GM18502 (cell line): ENCODE measurements around the gene CNN1.
A peak's percentile ranks its signal among the peaks of the same experiment; 100 is the strongest.
"Not testable (repeated sequence)": the region's sequence is repeated elsewhere in the genome, so short reads cannot be mapped to it uniquely, and the experiment has no call there.

Experiments used
- ATAC-seq: cut with Tn5 transposase; IDR thresholded peaks from one replicate; pipeline ENCODE4 v1.9.1; 2021; ENCODE audit warnings: mild to moderate bottlenecking; ENCODE audit not compliant: unreplicated experiment, poor library complexity

Gene CNN1

DNA sequence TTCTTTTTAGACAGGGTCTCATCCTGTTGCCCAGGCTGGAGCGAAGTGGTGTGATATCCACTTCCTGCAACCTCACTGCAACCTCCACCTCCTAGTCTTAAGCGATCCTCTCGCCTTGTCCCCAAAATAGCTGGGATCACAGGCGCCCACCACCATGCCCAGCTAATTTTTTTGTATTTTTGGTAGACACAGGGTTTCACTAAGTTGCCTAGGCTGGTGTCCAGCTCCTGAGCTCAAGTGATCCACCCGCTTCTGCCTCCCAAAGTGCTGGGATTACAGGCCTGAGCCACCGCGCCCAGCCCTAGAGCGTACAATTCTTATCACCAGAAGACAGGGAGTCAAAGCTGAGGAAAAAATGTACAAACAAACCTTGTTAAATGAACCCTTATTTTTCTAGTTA, 24.9 kb downstream of the CNN1 start:
- ATAC-seq, result no peak

DNA sequence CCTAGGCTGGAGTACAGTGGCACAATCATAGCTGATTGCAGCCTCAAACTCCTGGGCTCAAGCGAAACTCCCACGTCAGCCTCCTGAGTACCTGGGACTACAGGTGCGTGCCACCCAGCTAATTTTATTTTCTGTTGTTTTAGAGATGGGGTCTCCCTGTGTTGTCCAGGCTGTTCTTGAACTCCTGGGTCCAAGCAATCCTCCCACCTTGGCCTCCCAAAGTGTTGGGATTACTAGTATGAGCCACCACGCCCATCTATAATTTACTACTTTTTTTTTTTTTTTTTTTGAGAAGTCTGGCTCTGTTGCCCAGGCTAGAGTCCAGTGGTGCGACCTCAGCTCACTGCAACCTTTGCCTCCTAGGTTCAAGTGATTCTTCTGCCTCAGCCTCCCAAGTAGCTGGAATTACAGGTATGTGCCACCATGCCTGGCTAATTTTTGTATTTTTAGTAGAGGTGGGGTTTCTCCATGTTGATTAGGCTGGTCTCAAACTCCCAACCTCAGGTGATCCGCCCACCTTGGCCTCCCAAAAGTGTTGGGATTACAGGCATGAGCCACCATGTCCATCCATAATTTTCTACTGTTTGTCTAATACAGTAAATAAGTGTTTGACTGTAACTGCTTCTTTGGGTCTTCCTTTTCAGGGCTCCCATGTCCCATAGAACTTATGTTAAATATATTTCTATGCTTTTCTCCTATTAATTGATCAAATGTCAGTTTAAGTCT, 25.6 kb downstream of the CNN1 start:
- not testable (repeated sequence) for ATAC-seq

DNA sequence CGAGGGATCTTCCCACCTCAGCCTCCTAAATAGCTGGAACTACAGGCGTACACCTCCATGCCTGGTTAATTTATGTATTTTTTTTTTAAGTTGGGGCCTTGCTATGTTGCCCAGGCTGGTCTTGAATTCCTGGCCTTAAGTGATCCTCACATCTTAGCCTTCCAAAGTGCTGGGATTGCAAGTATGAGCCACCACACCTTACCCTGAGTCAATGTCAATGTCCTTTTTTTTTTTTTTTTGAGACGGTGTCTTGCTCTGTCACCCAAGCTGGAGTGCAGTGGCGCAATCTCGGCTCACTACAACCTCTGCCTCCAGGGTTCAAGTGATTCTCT, 27.0 kb downstream of the CNN1 start:
- not testable (repeated sequence) for ATAC-seq

DNA sequence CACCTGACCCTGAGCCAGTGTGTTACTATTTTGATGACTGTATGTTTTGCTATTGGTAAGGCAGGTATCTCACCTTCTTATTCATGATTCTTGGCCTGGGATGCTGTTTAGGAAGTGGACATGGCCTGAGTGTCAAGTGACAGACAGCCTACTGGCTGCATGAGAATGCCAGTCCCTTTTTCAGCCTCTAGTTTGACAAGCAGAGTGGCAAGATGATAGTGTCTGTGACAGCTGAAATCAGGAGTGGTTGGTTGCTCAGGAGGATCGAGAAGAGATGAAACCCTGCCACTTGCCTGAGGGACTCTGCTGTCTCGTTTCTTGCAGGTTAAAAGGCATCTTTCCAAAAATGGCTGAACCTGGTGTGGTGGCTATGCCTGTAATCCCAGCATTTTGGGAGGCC, 27.5 kb downstream of the CNN1 start:
- ATAC-seq, result no peak

DNA sequence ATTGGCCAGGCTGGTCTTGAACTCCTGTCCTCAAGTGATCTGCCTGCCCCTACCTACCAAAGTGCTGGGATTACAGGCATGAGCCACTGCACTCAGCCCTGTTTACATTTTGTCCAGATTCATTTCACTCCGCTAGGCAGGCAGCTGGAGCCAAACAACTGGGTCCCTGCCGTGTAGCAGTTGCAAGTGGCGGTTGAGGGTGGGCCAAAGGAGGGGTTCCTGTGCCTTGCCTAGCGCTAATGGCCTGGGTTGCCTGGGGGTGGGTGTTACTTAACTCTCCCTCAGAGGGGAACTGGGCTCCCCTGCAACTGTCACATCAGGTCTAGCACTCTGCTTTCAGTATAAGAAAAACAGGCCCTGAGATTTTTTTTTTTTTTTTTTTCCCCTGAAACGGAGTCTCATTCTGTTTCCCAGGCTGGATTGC, 31.4 kb downstream of the CNN1 start:
- ATAC-seq, result no peak

DNA sequence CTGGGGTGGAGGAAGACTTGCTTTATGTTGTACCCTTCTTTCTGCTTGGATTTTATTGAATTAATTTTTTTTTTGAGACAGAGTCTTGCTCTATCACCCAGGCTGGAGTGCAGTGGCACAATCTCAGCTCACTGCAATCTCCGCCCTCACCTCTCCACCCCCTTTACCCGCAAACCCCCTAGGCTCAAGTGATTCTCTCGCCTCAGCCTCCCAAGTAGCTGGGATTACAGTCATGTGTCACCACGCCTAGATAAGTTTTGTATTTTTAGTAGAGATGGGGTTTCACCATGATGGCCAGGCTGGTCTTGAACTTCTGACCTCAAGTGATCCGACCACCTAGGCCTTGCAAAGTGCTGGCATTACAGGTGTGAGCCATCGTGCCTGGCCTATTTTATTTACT, 34.7 kb downstream of the CNN1 start:
- not testable (repeated sequence) for ATAC-seq

DNA sequence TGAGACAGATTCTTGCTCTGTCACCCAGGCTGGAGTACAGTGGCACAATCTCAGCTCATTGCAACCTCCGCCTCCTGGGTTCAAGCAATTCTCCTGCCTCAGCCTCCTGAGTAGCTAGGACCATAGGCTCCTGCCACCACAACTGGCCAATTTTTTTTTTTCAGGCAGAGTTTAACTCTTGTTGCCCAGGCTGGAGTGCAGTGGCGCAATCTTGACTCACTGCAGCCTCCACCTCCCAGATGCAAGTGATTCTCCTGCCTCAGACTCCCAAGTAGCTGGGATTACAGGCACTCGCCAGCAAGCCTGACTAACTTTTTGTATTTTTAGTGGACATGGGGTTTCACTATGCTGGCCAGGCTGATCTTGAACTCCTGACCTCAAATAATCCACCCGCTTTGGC, 35.1 kb downstream of the CNN1 start:
- not testable (repeated sequence) for ATAC-seq

DNA sequence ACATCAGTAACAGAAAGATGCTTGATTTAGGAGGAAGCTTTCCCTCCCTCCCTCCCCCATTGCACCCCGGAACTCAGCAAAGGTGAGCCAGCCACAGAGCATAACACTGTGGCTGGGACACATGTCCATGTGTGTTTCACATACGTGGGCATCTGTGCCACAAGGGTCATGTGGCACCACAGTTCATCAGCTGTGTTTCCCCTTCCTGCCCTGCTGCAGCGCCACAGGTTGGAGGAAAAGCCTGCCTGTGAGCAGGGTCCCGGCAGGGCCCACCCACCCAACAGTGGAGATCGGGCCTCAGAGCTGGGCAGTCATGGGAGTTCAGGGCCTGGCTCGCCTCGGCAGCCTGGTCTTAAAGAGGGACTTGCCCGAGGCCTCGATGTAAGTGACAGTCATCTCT, 36.0 kb downstream of the CNN1 start:
- ATAC-seq, result no peak

DNA sequence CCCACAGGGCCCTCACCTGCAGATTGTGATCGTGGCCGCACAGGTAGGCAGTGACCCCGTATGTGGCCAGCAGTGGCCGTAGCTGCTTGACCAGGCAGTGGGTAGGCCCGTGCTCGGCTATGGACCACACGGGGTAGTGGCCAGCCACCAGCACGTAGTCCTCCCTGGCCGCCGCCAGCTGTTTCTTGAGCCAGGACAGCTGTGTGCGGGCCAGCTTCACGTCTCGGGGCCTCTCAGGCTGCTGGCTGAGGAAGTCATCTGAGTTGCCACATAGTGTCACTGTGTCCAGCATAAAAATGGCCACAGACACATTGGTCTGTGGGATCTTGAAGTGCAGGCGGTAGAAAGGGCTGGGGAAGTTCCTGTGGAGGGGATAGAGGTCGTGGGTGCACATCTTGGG, 37.6 kb downstream of the CNN1 start:
- ATAC-seq, result no peak

DNA sequence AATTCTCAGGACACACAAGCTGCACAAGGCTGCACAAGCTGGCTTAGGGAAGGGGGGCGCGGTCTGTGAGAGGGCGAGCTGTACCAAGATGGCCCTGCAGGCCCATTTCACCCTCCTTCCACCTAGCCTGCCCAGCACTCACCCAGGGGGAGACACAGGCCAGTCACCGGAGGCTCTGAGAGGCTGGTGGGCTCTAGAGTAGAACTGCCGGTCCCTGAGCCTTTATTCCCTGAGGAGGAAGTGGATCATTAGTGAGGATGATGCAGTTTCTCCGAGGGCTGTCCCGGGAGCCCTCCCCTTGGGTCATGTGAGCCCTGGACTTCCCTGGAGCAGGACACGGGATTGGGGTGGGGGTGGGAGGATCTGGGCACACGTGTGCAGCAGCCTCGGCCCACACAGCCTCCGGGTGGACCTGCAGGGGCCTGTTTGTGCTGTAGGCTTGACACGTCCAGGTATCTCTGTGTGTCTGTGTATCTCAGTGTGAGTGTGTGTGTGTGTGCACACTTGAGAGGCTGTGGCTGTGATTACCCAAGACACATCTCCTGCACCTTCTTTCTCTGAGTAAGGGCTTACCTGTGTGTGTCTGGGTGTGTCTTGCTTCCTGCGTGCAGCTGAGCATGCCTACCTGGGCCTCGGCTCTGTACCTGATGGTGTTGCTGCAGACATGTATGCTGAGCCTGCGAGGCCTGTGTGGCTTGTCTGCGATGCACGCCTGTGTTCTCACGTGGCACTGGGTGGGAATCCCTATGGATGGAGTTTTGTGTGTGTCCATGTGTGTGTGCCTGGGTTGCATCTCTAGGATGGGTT, 39.0 kb downstream of the CNN1 start, which contains the start of gene ACP5:
TSS of gene ACP5 (minus strand) at position 195 of the 807 bp plus-strand sequence. CDS start 328 bp downstream, outside the sequence.
- ATAC-seq, result no peak

DNA sequence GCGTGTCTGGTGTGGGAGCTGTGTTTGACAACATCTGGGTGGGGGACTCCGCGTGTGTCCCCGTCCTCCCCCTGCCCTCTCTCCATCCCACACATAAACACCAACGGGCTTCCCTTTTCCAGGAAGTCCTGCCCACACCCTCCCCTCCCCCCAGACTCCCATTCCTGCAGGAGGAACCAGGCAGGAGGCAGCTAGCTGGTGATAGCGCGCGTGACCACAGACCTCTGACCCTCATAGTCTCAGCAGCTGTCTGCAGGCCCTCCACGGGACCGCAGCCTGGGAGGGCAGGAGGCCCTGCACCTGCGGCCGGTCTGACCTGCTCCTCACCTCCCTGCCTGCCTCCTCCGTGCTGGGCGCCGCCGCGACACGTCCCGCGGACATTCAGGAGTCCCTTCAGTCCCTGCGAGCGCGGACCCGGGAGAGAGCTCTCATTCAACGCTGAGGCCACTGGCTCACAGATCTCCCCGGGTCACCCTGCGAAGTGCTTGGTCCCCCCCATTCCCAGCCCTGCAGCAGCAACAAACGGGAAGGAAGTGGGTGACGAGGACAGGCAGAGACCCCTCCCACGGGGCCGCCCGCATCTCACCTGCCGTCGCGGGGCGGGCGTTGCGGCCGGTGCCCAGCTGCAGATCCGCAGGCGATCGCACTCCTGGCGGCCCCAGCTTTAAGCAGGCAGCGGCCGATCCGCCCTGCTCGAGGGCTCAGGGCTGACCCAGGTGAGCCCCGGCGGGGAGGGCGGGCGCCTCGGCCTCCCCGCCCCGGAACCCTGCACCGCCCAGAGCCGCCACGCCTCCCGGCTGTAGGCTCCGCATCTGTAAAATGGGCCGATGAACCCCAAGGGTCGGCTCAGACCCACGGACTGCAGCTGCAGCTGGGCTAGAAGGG, 39.8 kb downstream of the CNN1 start:
- ATAC-seq, result no peak

DNA sequence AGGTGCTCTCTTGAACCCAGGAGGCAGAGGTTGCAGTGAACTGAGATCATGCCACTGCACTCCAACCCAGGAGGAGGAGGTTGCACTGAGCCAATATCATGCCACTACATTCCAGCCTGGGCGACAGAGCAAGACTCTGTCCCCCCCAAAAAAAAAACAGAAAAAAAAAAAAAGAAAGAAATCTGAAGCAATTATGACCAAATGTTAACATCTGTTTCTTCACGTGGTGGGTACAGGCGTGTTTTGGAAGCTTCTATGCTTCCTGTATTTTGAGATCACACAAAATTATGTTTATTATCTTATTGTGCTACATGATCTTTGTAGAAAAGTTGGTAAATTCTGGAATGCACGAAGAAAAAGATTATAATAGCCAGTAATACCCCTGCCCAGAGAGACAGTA, 41.5 kb downstream of the CNN1 start:
- no peak for ATAC-seq

DNA sequence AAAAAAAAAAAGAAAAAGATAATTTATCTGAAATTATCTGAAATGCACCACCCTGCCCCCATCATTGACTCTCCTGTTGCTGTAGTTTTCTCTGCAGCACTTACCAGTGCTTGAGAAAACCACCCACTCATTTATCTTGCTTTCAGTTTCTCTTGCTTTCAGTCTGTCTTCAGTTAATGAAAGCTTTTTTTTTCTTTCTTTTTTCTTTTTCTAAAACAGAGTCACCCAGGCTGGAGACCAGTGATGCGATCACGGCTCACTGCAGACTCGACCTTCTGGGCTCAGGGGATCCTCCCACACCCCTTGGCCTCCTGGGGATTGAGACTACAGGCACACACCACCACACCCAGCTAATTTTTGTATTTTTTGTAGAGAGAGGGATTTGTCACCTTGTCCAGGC, 43.1 kb downstream of the CNN1 start:
- ATAC-seq, result peak; percentile 67

DNA sequence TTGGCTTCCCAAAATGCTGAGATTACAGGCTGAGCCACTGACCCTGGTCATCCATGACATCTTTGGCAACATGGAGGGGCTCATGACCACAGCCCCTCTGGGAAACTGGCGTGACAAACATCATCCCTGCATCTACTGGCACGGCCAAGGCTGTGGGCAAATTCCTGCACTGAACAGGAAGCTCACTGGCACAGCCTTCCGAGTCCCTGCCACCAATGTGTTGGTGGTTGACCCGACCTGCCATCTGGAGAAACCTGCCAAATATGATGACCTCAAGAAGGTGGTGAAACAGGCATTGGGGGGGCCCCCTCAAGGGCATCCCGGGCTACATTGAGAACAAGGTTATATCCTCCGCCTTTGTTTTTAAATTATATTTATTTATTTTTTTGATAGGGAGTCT, 47.7 kb downstream of the CNN1 start:
- ATAC-seq, result no peak

DNA sequence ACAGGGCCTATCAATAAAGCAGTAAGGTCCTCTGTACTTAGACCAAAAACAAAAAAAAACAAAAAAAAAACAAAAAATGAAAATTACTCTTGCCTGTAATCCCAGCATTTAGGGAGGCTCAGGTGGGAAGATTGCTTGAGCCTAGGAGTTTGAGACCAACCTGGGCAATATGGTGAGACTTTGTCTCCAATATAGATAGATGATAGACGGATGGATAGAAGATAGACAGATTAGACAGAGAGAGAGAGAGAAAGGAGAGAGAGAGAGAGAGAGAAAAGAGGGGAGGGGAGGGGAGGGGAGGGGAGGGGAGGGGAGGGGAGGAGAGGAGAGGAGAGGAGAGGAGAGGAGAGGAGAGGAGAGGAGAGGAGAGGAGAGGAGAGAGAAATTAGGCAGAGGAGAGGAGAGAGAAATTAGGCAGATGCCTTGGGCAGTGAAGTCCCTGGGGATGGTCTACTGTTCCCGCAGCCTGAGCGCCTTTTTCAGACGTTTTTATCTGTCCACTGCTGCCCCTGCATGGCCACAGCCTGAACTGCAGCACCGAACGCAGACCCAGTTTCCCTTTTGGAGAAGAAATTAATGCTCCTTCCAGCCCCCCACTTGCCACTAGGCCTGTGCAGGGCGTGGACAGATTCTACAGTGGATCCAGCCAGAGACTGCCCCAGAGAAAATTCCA, 48.8 kb downstream of the CNN1 start:
- ATAC-seq, result no peak

DNA sequence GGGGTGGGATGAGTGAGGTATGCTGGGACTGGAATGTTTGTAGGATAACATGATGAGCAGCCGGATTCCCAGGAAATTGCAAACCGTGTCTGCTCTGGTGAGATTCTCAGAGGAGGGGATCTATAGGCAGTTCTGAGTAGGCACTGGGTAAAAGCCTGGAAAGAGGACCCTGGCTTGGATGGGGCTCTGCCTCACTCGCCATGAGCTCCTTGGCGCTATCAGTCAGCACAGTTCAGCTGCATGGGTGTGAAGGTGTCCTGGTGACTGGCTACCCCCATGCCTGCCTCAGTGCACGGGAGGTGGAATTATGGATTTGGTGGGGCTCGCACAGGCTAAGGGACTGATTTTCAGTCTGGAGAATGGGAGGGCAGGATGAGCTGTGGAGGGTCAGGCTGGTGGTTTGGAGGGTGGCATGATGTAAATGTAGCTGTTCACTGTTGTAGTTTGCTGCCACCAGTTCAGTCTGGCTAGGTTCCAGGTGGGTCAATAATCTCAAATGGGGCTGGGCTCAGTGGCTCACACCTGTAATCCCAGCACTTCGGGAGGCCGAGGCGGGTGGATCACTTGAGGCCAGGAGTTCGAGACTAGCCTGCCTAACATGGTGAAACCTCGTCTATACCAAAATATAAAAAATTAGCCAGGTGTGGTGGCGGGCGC, 49.5 kb downstream of the CNN1 start:
- no peak for ATAC-seq

DNA sequence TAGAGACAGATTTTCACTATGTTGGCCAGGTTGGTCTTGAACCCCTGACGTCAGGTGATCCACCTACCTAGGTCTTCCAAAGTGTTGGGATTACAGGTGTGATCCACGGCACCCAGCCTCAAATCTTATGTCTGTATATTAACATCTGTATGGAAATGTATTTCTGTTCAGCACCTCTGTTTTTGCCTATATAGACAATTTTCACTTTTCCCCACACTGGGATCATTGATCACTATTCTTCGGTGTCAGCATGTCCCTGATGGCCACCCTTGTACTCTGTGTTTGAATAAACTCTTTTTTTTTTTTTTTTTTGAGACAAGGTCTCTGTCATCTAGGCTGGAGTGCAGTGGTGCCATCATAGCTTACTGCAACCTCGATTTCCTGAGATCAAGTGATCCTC, 55.4 kb downstream of the CNN1 start:
- ATAC-seq, result no peak

DNA sequence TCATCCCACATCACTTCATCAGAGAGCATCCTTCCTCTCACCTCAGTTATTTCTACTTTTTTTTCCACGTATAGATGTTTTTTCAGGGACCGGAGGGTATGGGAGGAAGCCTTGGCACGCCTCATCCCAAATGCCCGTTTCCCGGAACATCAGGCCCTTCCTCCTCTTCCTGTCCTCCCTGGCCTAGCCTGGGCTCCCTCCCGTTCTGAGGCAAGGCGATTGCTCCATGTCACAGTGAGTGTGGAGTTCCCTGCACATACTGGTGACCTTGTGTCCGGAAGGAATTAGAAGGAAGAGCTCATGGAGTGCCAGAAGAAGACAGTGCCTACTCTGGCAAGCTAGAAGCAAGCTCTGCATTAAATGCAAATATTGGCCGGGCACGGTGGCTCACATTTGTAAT, 57.5 kb downstream of the CNN1 start:
- no peak for ATAC-seq

DNA sequence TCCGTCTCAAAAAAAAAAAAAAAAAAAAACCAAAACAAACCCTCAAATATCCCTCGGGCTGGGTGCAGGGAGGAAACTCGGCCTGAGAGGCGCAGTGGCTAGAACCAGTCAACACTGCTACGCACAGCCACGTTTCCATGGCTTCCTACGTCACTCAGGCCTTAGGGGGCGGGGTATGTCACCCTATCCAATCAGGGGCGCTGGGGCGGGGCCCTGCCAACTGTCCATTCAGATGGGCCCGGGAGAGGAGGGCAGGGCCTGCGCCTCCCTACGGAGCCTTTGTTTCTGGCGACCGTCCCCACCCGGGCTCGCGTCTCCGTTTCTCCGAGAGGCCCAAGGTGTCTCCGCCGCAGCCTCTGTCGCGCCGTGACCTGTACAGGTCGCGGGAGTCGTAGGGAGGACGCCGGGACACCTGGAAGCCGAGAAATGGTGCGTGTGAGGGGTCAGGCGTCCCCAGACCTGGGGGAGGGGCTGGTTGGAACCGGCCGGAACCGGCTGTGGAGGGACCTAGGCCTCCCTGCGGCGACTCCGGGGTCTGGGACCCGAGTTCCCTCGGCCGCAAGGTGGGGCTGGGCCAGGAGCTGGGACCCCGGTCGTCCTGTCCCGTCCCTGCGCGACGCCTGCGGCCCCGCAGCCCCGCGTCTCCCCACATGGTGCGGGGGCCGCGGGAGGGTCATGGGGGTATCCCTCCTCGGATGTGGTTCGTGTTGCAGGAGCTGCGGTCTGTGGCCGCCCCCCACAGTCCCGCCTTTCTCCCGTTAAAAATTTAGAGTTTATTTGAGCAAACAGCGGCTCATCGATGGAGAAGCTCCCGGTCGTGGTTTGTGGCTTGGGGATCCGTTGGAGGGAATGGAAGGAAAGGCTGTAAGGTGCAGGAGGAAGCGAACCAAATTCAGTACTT, 58.8 kb downstream of the CNN1 start, which contains the start of gene ZNF627:
TSS of gene ZNF627 (plus strand) at position 282 of the 901 bp plus-strand sequence. CDS start at position 427, 145 bp downstream.
- ATAC-seq, result peak; percentile 97
